ENCODE results near the gene SLC5A3.

- no peak for TF ChIP-seq CTCF (IDR thresholded peaks at IDR 0.05)
- no peak for TF ChIP-seq POLR2AphosphoS5 (IDR thresholded peaks at IDR 0.05)
- TF ChIP-seq POLR2A (IDR thresholded peaks at IDR 0.05): no peak
Observed at GRCh38 chr21:34112316-34113033, 39.1 kb downstream of the SLC5A3 start.

Measured in prostate gland (tissue), 2 donors.